A673 (cell line): ENCODE results near the gene CTPS2.

Experiments
- CTCF ChIP-seq: fragments of 300-800, 200-600 bp; sonication (generic); conservative IDR thresholded peaks from 2 replicates; pipeline ENCODE4 v1.5.1; 2017; ENCODE audit warnings: low read depth, mild to moderate bottlenecking, antibody characterized with exemption, low read length, moderate library complexity, mixed read lengths
- EZH2 ChIP-seq: fragments of 200-600 bp; sonication (generic); IDR thresholded peaks from 2 replicates; pipeline ENCODE4 v1.6.1; 2017; ENCODE audit warnings: borderline replicate concordance, low read depth, mild to moderate bottlenecking, mixed read lengths, antibody characterized with exemption, low read length; ENCODE audit not compliant: poor library complexity, severe bottlenecking

- TF ChIP-seq CTCF = no peak
- TF ChIP-seq EZH2 = no peak
Measured at GRCh38 chrX:16739574-16739973, 27.1 kb upstream of the CTPS2 start.
